ENCODE data around the gene NOS1AP. TPM values are rescaled to one million over a fixed set of nuclear protein-coding genes. Genes with fewer than 3 reads are reported as not detected.

Gene NOS1AP
- total and polyA plus RNA-seq, 9 of the 15 experiments (the other 6 are each of a cell fraction or from before 2014, with no cell fraction given) = 0.07 to 1.5 (median 0.22) TPM

DNA sequence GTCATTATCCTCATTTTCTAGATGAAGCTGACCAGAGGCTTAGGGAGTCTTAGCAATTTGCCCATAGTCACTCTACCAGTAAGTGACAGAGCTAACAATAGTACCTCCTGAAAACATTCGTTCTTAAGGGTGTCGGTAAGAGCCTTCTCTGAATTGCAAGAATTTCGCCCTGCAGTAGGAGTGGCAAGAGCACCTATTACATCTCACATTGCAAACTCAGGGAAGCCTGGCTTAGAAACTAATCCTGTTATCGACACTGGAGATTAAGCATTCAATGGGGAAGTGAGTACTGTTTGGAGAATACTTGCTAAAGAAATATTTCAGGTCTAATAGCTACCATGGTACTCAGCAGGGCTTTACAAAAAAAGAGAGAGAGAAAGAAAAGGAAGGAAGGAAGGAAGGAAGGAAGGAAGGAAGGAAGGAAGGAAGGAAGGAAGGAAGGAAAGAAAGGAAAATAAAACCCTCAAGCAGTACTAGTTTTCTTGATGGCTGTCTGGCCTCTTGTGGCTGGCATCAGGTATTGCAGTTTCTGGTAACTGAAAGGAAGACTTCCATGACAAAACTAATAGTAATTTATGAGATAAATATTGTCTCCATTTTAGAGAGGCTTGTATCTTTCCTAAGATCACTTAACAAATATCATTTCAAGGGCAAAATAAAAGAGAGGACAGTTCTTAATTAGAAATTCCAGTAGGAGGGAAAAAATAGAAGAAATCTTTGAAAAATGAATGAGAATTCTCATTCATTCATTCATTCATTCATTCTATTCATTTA, 322.5 kb downstream of the NOS1AP start (continued):
- TF ChIP-seq, protein P1, sequence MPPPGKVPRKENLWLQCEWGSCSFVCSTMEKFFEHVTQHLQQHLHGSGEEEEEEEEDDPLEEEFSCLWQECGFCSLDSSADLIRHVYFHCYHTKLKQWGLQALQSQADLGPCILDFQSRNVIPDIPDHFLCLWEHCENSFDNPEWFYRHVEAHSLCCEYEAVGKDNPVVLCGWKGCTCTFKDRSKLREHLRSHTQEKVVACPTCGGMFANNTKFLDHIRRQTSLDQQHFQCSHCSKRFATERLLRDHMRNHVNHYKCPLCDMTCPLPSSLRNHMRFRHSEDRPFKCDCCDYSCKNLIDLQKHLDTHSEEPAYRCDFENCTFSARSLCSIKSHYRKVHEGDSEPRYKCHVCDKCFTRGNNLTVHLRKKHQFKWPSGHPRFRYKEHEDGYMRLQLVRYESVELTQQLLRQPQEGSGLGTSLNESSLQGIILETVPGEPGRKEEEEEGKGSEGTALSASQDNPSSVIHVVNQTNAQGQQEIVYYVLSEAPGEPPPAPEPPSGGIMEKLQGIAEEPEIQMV (tag; conservative IDR thresholded peaks at IDR 0.05; ENCODE audit: low read depth) = peak; percentile 86
- TF ChIP-seq ZNF436 (CRISPR knock-in tag; IDR thresholded peaks at IDR 0.05) (no peak), ZEB2 (IDR thresholded peaks at IDR 0.05) (peak; percentile 14; the same call in 1 of the 2 replicates), ZFPM2 (CRISPR knock-in tag; IDR thresholded peaks at IDR 0.05) (no peak), ZC3H8 (IDR thresholded peaks at IDR 0.05) (peak; percentile 62; the same call in 1 of the 2 replicates), NCOR1 (IDR thresholded peaks at IDR 0.05) (0 out of 2 replicates have a peak, but pooled peaks have one; percentile 10), CEBPB (tag; IDR thresholded peaks at IDR 0.05) (no peak), BACH1 (tag; IDR thresholded peaks at IDR 0.05) (0 out of 2 replicates have a peak, but pooled peaks have one; percentile 21), JUND (IDR thresholded peaks at IDR 0.05; ENCODE audit: borderline replicate concordance, low read depth, low read length) (peak; percentile 6; the same call in 1 of the 2 replicates), JUND (tag; IDR thresholded peaks at IDR 0.05; ENCODE audit: borderline replicate concordance, low read depth, low read length) (peak; percentile 15; the same call in 1 of the 3 replicates), ARID1B (IDR thresholded peaks at IDR 0.05) (peak; percentile 82), BRD9 (IDR thresholded peaks at IDR 0.05; ENCODE audit: low read depth, partially characterized antibody) (peak; percentile 97)
- TF ChIP-seq, protein P2, sequence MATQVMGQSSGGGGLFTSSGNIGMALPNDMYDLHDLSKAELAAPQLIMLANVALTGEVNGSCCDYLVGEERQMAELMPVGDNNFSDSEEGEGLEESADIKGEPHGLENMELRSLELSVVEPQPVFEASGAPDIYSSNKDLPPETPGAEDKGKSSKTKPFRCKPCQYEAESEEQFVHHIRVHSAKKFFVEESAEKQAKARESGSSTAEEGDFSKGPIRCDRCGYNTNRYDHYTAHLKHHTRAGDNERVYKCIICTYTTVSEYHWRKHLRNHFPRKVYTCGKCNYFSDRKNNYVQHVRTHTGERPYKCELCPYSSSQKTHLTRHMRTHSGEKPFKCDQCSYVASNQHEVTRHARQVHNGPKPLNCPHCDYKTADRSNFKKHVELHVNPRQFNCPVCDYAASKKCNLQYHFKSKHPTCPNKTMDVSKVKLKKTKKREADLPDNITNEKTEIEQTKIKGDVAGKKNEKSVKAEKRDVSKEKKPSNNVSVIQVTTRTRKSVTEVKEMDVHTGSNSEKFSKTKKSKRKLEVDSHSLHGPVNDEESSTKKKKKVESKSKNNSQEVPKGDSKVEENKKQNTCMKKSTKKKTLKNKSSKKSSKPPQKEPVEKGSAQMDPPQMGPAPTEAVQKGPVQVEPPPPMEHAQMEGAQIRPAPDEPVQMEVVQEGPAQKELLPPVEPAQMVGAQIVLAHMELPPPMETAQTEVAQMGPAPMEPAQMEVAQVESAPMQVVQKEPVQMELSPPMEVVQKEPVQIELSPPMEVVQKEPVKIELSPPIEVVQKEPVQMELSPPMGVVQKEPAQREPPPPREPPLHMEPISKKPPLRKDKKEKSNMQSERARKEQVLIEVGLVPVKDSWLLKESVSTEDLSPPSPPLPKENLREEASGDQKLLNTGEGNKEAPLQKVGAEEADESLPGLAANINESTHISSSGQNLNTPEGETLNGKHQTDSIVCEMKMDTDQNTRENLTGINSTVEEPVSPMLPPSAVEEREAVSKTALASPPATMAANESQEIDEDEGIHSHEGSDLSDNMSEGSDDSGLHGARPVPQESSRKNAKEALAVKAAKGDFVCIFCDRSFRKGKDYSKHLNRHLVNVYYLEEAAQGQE (IDR thresholded peaks at IDR 0.05; ENCODE audit: borderline replicate concordance) = peak; percentile 77
- TF ChIP-seq, protein P2 (CRISPR knock-in tag; IDR thresholded peaks at IDR 0.05; ENCODE audit: low read depth) = no peak
- TF ChIP-seq, protein P3, sequence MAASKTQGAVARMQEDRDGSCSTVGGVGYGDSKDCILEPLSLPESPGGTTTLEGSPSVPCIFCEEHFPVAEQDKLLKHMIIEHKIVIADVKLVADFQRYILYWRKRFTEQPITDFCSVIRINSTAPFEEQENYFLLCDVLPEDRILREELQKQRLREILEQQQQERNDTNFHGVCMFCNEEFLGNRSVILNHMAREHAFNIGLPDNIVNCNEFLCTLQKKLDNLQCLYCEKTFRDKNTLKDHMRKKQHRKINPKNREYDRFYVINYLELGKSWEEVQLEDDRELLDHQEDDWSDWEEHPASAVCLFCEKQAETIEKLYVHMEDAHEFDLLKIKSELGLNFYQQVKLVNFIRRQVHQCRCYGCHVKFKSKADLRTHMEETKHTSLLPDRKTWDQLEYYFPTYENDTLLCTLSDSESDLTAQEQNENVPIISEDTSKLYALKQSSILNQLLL (CRISPR knock-in tag; IDR thresholded peaks at IDR 0.05; ENCODE audit: borderline replicate concordance) = no peak
